ENCODE results near the gene KRT39.

DNA sequence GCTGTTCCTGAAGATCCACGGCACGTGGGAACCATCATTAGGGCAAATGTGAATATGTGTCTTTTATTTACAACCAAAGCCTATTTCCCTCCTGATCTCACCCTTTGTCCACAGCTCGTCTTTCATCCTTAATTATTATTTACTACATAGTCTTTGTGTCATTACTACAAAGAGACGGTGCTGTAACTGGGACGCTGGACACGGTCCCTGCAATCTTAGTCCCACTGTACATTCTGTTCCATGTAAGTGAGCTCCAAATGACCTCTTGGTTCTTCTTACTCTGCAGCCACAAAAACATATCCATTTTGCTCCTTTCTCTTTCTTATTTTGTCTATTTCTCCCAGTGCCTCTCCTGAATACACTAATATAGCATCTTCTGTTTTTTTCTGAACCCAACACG is 16.6 kb downstream of the KRT39 start:
- TF ChIP-seq POLR2A (IDR thresholded peaks at IDR 0.05) (no peak), EP300 (IDR thresholded peaks at IDR 0.05) (no peak)
